HuH-7 (cell line): ENCODE results near the gene RASGEF1C.

Experiments used
- DNase-seq: peaks from one replicate; pipeline ENCODE4 v3.0.0; 2011; ENCODE audit warnings: low spot score

The RASGEF1C gene

GRCh38 chr5:180159756-180160155 is 49.3 kb downstream of the RASGEF1C start:
- DNase-seq: no peak

GRCh38 chr5:180157866-180158265 is 51.1 kb downstream of the RASGEF1C start:
- DNase-seq: no peak

GRCh38 chr5:180156141-180156540 is 52.9 kb downstream of the RASGEF1C start:
- DNase-seq: no peak

- no peak for DNase-seq
Measured at GRCh38 chr5:180155365-180155926, 53.6 kb downstream of the RASGEF1C start.

- no peak for DNase-seq
Measured at GRCh38 chr5:180154821-180155364, 54.1 kb downstream of the RASGEF1C start.

- no peak for DNase-seq
Measured at GRCh38 chr5:180153991-180154390, 55.0 kb downstream of the RASGEF1C start.

- no peak for DNase-seq
Measured at GRCh38 chr5:180153099-180153498, 55.9 kb downstream of the RASGEF1C start.

- DNase-seq: no peak
Measured at GRCh38 chr5:180143656-180144364, 65.2 kb downstream of the RASGEF1C start.

GRCh38 chr5:180142824-180143610 is 66.0 kb downstream of the RASGEF1C start:
- DNase-seq: no peak

- DNase-seq: no peak
Measured at GRCh38 chr5:180142021-180142765, 66.8 kb downstream of the RASGEF1C start.

GRCh38 chr5:180141068-180141660 is 67.8 kb downstream of the RASGEF1C start:
- no peak for DNase-seq

GRCh38 chr5:180140571-180140970 is 68.4 kb downstream of the RASGEF1C start:
- no peak for DNase-seq

- no peak for DNase-seq
Measured at GRCh38 chr5:180140079-180140554, 68.9 kb downstream of the RASGEF1C start.

- DNase-seq: no peak
Measured at GRCh38 chr5:180139731-180140055, 69.3 kb downstream of the RASGEF1C start.

GRCh38 chr5:180138976-180139730 is 69.9 kb downstream of the RASGEF1C start:
- DNase-seq: no peak

GRCh38 chr5:180138214-180138975 is 70.6 kb downstream of the RASGEF1C start:
- no peak for DNase-seq

- DNase-seq: no peak
Measured at GRCh38 chr5:180137401-180138213, 71.4 kb downstream of the RASGEF1C start.

- no peak for DNase-seq
Measured at GRCh38 chr5:180136630-180137381, 72.2 kb downstream of the RASGEF1C start.
